GM19463 (cell line): ENCODE data around the gene CEND1.

ENCODE experiments used
- ATAC-seq: cut with Tn5 transposase; IDR thresholded peaks from one replicate; pipeline ENCODE4 v1.9.1; 2021; ENCODE audit warnings: mild to moderate bottlenecking, moderate library complexity; ENCODE audit not compliant: unreplicated experiment

Gene CEND1

DNA sequence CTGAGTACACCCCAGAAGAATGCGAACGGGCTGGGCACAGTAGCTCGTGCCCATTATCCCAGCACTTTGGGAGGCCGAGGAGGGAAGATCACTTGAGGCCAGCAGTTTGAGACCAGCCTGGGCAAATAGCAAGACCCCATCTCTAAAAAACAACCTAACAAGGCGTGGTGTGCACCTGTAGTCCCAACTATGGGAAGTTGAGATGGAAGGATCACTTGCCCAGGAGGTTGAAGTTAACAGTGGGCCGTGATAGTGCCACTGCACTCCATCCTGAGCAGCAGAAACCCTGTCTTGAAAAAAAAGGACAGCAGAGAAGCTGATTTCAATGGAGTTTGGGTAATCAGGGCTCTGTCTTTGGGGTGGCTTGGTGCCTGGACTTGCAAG lies 23.2 kb upstream of the CEND1 start:
- no peak for ATAC-seq

DNA sequence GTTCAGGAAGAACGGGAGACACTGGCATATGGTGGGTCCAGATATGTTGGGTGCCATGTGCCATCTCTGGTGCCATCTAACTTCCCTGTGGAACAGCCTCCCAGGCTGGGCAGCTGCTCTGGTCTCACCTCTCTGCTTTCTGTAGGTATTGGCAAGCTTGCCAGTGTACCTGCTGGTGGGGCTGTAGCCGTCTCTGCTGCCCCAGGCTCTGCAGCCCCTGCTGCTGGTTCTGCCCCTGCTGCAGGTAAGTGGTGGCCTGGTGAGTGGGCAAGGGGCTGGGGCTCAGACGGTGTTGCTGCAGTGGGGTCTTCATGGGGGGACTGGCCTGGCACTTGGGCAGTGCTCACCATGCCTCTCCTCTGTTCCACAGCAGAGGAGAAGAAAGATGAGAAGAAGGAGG lies 22.5 kb upstream of the CEND1 start:
- no peak for ATAC-seq

DNA sequence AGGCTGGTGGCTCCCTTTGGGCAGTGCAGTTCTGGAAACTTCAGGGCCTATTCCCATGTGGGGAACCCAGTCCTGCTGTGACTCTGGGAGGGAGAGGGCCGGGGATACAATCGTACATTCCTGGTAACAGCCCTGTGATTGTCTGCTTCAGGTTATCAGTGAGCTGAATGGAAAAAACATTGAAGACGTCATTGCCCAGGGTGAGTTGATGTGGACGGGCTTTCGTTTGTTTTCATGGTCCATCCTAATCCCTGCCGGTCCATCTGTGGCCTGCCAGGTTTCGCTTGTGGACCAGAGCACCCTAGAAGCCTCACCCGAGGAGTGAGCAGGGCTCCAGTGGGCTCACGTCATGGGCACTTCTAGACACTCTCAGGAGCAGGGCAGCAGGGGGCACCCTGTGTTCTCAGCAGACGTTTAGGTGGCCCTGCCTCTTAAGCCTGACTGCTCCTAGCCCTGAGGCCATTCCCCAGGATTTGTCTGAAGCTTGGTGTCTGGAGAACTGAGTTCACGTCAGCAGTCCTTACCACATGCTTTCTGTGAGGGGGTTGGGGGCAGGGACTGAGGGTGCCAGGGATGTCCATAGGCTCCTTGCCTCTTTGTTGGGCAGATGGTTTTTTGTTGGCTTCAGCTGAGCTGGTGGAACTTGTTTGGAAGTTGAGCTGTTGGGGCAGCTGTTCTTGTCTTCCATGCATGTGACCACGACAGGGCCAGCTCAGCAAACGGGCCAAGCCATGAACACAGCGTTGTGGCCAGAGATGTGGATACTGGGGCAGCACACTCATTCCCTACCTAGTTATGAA lies 21.8 kb upstream of the CEND1 start:
- ATAC-seq, result no peak

DNA sequence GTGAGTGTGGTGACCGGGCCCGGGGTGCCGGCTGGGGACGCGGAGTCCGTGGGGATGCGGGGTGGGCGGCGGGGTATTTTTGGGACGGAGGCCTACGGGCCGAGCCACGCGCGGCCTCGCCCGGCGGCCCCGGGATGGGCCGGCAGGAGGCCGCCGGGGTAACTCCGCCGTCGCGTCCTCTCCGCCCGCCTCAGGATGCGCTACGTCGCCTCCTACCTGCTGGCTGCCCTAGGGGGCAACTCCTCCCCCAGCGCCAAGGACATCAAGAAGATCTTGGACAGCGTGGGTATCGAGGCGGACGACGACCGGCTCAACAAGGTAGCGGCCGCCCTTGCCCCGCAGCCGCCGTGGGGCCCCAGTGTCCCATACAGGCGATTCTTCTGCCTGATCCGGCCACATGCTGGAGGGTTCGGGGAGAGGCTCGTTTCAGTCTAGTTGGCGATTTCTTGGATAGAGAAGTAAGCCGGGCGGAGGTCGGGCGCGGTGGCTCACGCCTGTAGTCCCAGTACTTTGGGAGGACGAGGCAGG lies 20.2 kb upstream of the CEND1 start:
- peak; percentile 2 for ATAC-seq

DNA sequence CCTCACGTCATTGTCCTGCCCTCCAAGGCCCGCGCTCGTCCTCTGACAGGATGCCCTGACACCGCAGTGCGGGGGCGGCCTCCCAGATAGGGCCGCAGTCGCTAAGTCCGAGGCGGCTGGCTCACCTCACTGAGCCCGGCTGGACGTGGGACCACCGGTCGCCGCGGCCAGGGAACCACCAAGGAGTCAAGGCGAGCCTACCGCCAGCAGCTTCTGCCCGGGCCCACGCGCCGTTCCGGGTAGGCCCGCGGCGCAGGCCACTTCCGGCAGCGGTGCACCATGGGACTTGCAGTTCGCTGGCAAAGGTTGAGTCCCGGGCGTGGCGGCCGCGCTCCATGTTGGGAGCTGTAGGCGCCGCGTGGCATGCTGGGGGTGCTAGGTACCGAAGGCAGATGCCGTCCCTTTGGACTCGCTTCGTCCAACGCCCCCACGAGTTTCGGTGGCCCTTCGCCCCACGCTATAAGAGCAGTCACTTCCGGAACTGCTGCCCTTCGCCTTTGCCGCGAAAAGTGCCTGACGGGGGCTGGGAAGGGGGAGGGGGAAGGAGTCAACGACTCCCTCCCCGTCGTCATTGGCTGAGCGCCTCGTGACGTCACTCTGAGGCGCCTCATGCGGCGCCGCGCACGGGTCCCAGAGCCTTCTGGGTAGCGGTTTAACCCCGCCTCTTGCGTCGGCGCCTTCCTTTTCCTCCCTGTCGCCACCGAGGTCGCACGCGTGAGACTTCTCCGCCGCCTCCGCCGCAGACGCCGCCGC lies 19.6 kb upstream of the CEND1 start, which contains the start of gene RPLP2:
Gene RPLP2, plus strand, starts transcription at position 681 of the 753 bp plus-strand sequence. CDS start 268 bp downstream, outside the sequence.
- peak; percentile 68 for ATAC-seq

DNA sequence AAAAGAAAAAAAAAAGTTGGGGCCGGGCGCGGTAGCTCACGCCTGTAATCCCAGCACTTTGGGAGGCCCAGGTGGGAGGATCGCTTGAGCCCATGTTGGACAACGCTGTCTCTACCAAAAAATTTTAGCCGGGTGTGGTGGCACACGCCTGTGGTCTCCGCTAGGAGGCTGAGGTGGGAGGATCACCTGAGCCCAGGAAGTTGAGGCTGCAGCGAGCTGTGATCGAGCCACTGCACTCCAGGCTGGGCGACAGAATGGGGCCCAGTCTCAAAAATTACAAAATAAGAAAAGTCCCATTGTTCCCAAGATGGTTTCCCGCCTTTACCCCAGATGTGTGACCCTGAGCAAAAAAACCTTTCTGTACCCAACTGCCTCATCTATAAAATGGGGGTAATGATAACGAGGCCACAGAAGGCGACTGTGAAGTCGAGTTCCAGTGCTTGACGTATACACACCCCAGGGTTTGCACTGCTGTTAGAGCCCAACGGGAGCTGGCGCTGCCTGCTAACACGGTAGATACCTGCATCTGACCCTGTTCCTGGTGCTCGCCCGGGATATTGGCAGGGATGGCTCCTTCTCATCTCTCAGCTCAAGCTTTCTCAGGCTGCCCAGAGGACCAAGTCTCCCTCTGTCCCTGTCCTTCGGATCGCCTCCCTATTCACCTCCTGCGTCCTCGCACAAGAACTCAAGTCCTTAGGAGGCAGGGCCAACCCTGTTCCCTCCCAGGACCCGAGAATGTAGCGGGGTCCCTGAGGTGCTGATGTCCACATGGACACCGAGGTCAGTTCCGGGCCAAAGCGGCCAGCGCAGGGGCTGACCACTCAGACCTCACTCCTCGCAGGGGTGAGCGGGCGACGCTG lies 18.8 kb upstream of the CEND1 start:
- no peak for ATAC-seq

DNA sequence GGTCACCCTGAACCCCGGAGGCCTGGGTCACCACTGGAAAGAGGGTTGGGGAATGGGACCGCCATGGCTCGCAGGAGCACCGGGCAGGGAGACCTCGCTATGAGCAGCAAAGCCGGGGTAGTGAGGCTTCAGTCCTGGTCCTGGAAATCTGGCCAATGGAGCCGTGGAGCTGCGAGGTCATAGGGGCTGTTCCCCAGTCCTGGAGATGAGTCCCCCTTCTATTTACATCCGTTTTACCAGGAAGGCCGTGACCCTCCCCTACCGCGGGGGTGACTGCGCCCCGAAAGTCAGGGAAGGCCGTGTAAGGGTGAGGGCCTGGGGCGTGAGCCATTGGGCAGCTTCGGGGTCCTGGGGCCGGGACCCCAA lies 14.7 kb upstream of the CEND1 start:
- no peak for ATAC-seq

DNA sequence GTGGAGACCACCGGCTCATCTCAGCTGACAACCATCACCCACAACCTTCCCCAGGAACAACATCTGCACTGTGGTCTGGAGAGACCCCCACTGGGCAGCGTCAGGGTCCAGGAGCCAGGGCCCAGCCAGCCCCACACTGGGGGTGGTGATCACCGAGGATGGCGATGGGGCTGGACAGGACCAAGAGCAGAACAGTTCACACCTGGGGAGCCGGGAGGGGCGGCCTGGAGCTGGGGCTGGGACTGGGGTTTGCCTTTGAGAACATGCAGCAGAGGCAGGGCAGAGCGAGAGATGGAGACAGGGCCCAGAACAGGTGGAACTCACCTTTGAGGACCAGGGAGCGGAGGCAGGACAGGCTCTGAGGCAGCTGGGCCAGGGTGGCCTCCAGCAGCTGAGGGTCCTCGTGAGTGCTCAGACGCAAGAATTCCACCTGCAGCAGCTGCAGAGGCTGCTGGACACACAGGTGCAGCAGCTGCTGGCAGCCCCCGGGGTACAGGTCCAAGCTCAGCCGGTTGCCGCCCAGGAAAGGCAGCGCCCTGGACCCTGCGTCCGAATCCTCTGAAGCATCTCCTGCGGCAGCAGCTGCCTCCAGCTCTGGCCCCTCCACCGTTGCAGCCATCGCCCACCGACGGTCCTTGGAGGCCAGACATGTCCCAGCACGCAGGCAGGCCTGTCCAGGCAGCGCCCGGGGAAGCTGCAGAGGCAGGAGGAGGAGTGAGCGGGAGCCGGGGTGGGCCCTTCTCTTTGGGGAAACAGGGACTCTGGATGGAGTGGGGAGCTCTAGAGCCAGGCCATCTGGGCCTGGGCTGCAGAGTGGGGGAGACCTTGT lies 14.1 kb upstream of the CEND1 start:
- ATAC-seq, result no peak

DNA sequence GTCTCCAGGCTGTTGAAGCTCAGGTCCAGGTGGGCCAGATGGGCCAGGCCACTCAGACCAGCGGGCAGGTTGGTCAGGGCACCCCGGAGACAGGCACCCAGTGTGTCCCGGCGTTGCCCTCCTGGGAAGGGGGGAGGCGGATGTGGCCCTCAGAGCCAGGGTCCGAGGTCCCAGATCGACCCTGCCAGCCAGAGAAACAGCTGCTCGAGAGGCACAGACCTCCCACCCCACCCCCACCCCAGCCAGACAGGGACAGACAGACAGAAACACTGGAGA lies 13.5 kb upstream of the CEND1 start:
- ATAC-seq, result no peak

DNA sequence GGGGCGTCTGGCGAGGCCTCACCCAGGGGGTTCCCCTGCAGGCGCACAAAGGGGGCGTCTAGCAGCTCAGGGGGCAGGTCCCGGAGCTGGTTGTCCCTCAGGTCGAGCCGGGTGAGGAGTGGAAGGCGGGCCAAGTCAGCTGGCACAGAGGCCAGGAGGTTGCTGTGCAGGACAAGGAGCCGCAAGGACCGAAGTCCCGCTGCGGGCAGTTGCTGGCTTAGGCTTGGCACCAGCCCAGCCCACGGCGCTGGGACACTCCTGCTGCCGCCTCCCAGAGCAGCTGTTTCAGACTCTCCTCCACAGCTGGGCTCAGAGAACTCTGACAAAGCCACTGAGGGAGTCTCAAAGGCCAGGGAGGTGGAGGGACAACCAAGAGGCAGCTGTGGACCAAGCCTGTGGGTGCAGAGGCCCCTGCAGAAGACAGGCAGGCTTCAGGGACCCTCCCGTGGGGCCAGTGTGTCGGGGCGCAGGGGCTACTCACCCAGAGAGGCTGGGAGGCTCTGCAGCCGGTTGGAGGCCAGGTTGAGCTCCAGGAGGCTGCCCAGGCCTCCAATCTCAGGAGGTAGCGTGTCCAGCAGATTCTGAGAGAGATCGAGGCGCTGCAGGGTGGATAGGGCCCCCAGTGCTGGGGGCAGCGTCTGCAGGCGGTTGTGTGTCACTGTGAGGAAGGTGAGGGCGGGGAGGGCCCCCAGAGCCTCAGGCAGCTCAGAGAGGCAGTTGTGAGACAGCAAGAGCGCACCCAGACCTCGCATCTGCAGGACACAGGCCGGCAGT lies 13.0 kb upstream of the CEND1 start:
- ATAC-seq, result no peak

DNA sequence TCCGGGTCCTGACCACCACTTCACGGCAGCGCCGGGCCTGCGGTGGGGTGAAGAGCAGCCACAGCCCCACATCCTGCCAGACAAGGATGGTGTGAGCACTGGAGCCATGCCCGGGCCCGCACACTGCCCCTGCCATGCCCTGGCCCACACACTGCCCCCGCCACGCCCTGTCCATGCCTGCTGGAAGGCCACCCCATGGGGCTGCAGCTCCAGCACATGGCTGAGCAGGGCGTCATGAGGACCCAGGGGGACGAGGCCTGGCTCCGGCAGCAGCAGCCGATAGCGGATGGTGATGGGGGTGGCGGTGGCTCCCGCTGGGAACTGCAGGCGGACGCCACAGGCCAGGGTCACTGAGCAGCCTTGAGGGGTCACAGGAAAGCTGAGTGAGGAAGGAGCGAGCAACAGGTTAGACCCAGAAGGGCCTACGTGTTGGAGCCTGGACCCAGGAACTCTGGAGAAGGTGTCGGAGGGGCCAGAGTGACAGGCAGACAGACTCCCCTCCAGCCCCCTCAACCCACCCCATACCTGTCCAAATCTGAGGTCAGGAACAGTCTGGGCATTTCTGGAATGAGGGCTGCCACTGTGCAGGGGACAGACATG lies 12.2 kb upstream of the CEND1 start:
- ATAC-seq, result no peak

DNA sequence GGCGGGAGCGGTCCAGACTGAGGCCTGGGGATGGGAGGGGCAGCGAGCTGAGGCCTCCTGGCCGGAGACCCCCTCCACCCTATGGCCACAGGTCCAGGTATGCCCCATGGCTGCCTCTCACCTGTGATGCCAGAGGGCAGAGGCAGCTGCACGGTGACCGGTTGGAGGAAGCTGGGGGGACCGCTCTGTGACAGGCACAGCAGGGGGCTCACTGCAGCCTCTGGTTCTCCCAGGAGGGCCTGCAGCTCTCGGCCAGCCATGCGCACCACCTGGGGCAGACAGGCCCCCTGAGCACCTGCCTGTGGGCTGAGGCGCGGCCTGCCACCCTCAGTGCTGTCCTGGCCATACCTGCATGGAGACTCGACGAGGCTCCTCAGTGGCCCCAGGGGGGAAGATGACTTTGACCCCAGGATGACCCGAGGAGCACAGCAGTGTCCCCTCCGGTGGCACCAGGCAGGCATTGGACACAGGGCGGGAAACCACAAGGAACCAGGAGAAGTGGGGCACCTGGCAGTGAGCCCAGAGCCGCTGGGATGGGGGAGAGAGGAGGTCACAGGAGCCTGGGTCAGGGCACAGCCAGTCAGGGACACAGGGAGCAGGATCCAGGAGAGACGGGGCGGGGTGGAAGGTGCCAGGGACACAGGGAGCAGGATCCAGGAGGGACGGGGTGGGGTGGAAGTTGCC lies 11.3 kb upstream of the CEND1 start:
- ATAC-seq, result no peak

DNA sequence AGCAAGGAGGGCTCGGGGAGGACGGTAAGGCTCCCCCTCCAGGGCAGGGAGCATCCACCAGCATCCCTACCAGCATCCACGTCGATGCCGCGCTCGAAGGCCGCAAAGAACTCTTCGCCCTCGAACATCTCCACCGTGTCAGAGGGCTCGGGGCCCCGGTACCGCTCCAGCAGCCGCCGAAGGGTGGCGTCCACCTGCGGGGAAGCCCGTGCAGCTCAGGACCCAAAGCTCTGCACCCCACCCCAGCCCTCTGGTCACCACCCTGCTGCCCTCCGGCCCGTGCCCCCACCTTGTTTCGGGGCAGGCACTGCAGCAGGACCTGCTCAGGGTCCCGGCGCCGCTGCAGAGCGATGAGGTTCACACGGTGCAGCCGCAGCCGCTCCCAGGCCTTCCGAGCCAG lies 10.6 kb upstream of the CEND1 start:
- ATAC-seq, result no peak

DNA sequence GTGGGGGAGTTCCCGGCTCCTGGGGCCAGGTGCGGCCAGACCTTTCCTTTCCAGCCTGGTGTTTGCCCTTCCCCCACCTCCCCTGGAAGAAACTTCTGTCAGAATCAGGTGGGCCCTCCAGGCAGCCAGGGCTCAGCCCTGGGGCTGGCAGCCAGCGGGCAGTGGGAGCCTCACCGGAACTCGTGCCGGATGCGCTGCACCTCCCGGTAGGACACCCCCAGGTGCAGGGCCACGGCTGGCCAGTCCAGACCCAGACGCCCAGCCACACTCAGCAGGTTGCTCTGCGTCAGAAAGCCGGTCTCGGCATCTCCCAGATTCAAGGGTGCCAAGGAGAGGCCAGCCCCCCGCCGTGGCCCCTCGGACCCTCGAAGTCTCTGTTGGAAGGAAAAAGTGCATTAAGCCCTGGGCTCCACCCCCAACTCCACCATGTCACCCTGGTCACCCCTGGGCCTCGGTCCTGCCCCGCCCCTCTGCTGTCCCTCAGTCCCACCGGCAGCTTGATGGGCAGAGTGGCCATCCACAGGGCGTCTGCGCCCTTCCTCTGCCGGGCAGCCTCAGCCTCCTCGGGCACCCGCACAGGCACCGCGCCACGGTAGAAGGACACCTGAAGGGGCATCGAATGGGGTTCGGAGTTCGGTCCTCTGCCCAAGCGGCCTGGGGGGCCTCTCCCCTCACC lies 9.9 kb upstream of the CEND1 start:
- no peak for ATAC-seq

DNA sequence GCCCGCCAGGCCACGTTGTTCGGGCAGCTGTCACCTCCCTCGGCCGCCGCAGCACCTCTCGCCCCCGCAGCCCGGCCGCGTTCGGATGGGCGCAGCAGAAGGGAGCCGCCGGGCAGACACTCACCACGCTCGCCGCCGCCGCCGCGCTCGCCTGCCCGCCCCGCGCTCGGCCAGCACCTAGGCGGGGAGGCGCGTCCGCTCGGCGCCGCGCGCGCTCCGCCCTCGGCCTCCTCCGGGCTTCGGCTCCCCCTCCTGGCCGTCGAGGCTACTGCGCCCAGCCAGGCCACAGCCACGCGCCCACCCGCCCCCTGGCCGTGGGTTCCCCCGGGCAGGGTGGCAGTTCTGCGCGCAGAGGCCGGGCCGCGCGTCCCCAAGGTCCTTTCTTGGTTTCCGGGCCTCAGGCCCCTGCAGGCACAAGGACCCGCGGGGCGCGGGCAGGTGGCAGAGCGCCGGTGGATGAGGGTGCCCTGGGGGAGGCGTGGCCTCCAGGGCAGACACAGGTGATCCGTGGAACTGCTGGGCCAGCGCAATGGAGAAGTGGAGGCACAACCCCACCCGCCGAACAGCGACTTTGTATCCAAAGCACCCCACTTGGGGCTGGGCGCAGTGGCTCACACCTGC lies 8.3 kb upstream of the CEND1 start, which contains the start of gene SLC25A22:
Gene SLC25A22, minus strand, starts transcription at position 189 of the 621 bp plus-strand sequence. CDS start 3,275 bp downstream, outside the sequence.
- ATAC-seq, result peak; percentile 63

DNA sequence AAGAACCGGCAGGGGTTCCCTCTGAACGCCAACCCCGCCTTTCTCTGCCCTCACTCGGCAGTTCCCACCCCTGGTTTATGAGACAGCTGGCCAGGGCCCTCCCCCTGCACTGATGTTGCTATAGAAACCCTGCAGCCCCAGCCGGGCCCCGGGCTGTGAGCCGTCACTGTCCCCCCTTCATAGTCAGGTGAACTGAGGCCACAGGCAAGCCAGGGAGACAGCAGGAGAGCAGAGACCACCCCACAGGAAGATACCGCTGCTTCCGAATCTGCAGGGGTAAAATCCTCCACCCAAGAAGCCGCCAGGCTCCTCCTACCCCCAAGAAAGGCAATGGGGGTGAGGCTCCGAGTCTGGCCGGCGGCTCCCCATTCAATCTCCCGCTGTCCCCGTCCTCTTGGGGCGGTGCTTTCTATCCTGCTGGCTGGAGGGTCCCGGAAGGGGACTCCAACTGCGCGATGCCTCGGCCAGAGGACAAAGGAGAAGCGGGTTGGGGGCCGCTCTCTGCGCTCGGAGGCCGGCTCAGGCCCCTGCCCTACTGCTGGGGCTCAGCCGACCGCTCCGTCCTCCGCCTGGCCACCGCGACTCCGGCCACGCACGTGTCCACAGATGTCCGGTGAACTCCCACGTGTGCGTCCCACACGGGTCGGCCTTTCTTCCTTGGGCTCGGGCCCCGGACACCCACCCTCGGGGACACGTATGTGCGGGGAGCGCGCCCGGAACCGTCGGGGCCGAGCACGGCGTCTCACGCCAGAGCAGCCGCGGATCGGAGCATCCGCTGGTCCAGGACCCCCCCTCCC lies 7.6 kb upstream of the CEND1 start:
- ATAC-seq, result peak; percentile 36
